ENCODE results near the gene KRTAP2-3.

DNA sequence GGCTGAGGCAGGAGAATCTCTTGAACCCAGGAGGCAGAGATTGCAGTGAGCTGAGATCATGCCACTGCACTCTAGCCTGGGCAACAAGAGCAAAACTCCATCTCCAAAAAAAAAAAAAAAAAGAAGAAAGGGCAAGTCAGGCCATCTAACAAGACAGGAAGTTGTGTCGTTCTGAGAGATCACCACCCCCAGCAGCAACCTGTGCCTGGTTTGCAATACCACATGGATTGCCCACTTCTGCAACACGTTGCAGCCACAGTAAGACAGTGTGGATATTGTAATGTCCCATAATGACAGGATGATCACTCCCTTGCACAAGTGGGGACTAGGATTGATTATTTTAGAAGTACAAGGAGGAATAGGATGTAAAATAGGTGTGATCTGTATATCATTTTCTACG, 9.1 kb upstream of the KRTAP2-3 start:
- TF ChIP-seq, protein P1, sequence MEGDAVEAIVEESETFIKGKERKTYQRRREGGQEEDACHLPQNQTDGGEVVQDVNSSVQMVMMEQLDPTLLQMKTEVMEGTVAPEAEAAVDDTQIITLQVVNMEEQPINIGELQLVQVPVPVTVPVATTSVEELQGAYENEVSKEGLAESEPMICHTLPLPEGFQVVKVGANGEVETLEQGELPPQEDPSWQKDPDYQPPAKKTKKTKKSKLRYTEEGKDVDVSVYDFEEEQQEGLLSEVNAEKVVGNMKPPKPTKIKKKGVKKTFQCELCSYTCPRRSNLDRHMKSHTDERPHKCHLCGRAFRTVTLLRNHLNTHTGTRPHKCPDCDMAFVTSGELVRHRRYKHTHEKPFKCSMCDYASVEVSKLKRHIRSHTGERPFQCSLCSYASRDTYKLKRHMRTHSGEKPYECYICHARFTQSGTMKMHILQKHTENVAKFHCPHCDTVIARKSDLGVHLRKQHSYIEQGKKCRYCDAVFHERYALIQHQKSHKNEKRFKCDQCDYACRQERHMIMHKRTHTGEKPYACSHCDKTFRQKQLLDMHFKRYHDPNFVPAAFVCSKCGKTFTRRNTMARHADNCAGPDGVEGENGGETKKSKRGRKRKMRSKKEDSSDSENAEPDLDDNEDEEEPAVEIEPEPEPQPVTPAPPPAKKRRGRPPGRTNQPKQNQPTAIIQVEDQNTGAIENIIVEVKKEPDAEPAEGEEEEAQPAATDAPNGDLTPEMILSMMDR (IDR thresholded peaks at IDR 0.05) = no peak
- TF ChIP-seq POLR2A (IDR thresholded peaks at IDR 0.05) (no peak), POLR2AphosphoS5 (IDR thresholded peaks at IDR 0.05) (no peak)
